GM12865 (cell line): ENCODE data around the gene PAX7.

Experiments used
- DNase-seq: peaks from one replicate; pipeline ENCODE4 v3.0.0; 2010; ENCODE audit warnings: low read depth
- H3K4me3 ChIP-seq: 2 replicates; pipeline ENCODE4 v1.5.1; 2011; ENCODE audit warnings: mild to moderate bottlenecking, low read depth, low read length, control low read depth
- CTCF ChIP-seq: IDR thresholded peaks from 2 replicates; pipeline ENCODE4 v1.5.1; 2011; ENCODE audit warnings: low read length, control low read depth, low read depth, inconsistent platforms; ENCODE audit not compliant: insufficient read depth; ENCODE audit errors: missing control alignments

The PAX7 gene

GRCh38 chr1:18768086-18768485 is 137.4 kb downstream of the PAX7 start:
- TF ChIP-seq CTCF: no peak
- no peak for DNase-seq
- no peak overlapping the region for H3K4me3 ChIP-seq

GRCh38 chr1:18769140-18769539 is 138.5 kb downstream of the PAX7 start:
- DNase-seq: no peak
- TF ChIP-seq CTCF: no peak
- no peak overlapping the region for H3K4me3 ChIP-seq

GRCh38 chr1:18770799-18771198 is 140.2 kb downstream of the PAX7 start:
- no peak for TF ChIP-seq CTCF
- DNase-seq: no peak
- no peak overlapping the region for H3K4me3 ChIP-seq

- no peak overlapping the region for H3K4me3 ChIP-seq
- TF ChIP-seq CTCF: no peak
- DNase-seq: no peak
These were observed 143.1 kb downstream of the PAX7 start for GRCh38 chr1:18773753-18774152.

GRCh38 chr1:18775341-18775740 is 144.7 kb downstream of the PAX7 start:
- DNase-seq: no peak
- no peak overlapping the region for H3K4me3 ChIP-seq
- no peak for TF ChIP-seq CTCF

- DNase-seq: no peak
- TF ChIP-seq CTCF: no peak
- H3K4me3 ChIP-seq: no peak overlapping the region
These were observed 146.1 kb downstream of the PAX7 start for GRCh38 chr1:18776777-18777176.

- no peak overlapping the region for H3K4me3 ChIP-seq
- no peak for DNase-seq
- no peak for TF ChIP-seq CTCF
These were observed 147.8 kb downstream of the PAX7 start for GRCh38 chr1:18778437-18778836.
